OCI-LY7 (cell line): ENCODE data around the gene TLL2.

Experiments
- EZH2phosphoT487 ChIP-seq: fragments of 200-600 bp; sonication (generic); IDR thresholded peaks from 2 replicates; pipeline ENCODE4 v1.6.1; 2018; ENCODE audit warnings: low read depth, borderline replicate concordance, mild to moderate bottlenecking, mixed run types, antibody characterized with exemption, low read length, moderate library complexity, mixed read lengths
- TF ChIP-seq, protein P1 (sequence below): fragments of 200-600 bp; sonication (generic); conservative IDR thresholded peaks from 2 replicates; pipeline ENCODE4 v1.5.1; 2014; ENCODE audit warnings: mild to moderate bottlenecking, antibody characterized with exemption, low read length, moderate library complexity, mixed read lengths

DNA sequence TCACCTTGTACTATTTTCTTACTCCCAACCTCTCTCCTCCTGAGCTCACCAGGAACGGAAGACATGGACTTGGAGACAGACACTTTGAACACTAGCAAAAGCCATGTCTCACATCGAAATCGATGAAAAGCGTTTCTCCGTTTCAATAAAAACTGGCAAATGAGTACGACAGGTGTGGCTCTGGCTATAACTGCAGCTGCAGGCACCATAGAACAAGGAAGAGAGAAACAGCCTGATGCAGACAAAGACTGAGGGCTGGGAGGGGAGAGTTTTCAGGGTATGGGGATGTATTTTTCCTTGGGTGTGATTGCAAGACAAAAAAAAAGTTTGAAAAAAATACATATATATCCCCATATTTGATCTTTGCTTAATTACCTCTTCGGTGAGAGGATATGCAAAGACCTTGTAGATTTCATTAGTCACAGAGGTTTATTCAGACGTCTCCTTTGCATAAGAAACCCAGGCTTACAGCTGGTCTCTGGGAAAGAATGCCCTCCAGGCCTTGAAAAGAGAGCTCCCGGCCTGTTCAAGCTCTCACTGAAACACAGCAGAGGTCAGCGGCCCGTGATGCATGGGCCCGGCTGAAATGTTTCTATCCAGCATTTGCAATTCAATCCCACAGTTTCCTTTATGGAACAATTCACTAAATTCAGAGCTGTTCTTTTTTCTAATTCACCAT is 63.1 kb downstream of the TLL2 start:
- TF ChIP-seq, protein P1, sequence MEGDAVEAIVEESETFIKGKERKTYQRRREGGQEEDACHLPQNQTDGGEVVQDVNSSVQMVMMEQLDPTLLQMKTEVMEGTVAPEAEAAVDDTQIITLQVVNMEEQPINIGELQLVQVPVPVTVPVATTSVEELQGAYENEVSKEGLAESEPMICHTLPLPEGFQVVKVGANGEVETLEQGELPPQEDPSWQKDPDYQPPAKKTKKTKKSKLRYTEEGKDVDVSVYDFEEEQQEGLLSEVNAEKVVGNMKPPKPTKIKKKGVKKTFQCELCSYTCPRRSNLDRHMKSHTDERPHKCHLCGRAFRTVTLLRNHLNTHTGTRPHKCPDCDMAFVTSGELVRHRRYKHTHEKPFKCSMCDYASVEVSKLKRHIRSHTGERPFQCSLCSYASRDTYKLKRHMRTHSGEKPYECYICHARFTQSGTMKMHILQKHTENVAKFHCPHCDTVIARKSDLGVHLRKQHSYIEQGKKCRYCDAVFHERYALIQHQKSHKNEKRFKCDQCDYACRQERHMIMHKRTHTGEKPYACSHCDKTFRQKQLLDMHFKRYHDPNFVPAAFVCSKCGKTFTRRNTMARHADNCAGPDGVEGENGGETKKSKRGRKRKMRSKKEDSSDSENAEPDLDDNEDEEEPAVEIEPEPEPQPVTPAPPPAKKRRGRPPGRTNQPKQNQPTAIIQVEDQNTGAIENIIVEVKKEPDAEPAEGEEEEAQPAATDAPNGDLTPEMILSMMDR = no peak
- no peak for TF ChIP-seq EZH2phosphoT487
